Measurements from ENCODE around the gene CFAP91.
A peak's percentile ranks its signal among the peaks of the same experiment; 100 is the strongest.

The CFAP91 gene

GRCh38 chr3:119741657-119742590 is 39.1 kb downstream of the CFAP91 start:
- no peak for TF ChIP-seq CTCF (IDR thresholded peaks at IDR 0.05)
- H3K4me1 Mint-ChIP-seq: no peaks in the 10 kb centered on the region
- no peaks in the 10 kb centered on the region for H3K9me3 Mint-ChIP-seq
- DNase-seq: no peak
- H3K27ac Mint-ChIP-seq: peak overlapping the region; percentile 13
- no peaks in the 10 kb centered on the region for H3K27me3 Mint-ChIP-seq (ENCODE audit: low read depth, poor library complexity)
- H3K4me3 Mint-ChIP-seq: no peak overlapping the region
- H3K36me3 Mint-ChIP-seq (ENCODE audit: low read depth): peaks cover 68% of the 10 kb centered on the region

- no peak overlapping the region for H3K4me3 Mint-ChIP-seq
- H3K27me3 Mint-ChIP-seq (ENCODE audit: low read depth, poor library complexity): no peaks in the 10 kb centered on the region
- no peak overlapping the region for H3K27ac Mint-ChIP-seq
- H3K9me3 Mint-ChIP-seq: no peaks in the 10 kb centered on the region
- TF ChIP-seq CTCF (IDR thresholded peaks at IDR 0.05): no peak
- no peak for DNase-seq
- H3K36me3 Mint-ChIP-seq (ENCODE audit: low read depth): peaks cover 72% of the 10 kb centered on the region
- H3K4me1 Mint-ChIP-seq: no peaks in the 10 kb centered on the region
Observed at GRCh38 chr3:119743921-119744320, 41.1 kb downstream of the CFAP91 start.

- H3K36me3 Mint-ChIP-seq (ENCODE audit: low read depth): peaks cover 80% of the 10 kb centered on the region
- H3K27me3 Mint-ChIP-seq (ENCODE audit: low read depth, poor library complexity): no peaks in the 10 kb centered on the region
- H3K9me3 Mint-ChIP-seq: no peaks in the 10 kb centered on the region
- H3K4me3 Mint-ChIP-seq: no peak overlapping the region
- TF ChIP-seq CTCF (IDR thresholded peaks at IDR 0.05): no peak
- no peak overlapping the region for H3K27ac Mint-ChIP-seq
- DNase-seq: no peak
- H3K4me1 Mint-ChIP-seq: no peaks in the 10 kb centered on the region
Observed at GRCh38 chr3:119745942-119746341, 43.1 kb downstream of the CFAP91 start.

- Mint-ChIP-seq H3K9me3 (no peaks in the 10 kb centered on the region), H3K4me3 (no peak overlapping the region), H3K36me3 (ENCODE audit: low read depth) (peaks cover 80% of the 10 kb centered on the region), H3K27ac (no peak overlapping the region), H3K27me3 (ENCODE audit: low read depth, poor library complexity) (no peaks in the 10 kb centered on the region), H3K4me1 (no peaks in the 10 kb centered on the region)
- TF ChIP-seq CTCF (IDR thresholded peaks at IDR 0.05): no peak
- DNase-seq: no peak
Observed at GRCh38 chr3:119746423-119746822, 43.6 kb downstream of the CFAP91 start.

GRCh38 chr3:119747357-119747756 is 44.5 kb downstream of the CFAP91 start:
- H3K36me3 Mint-ChIP-seq (ENCODE audit: low read depth): peaks cover 83% of the 10 kb centered on the region
- no peak for DNase-seq
- no peaks in the 10 kb centered on the region for H3K4me1 Mint-ChIP-seq
- no peak overlapping the region for H3K4me3 Mint-ChIP-seq
- H3K27ac Mint-ChIP-seq: no peak overlapping the region
- TF ChIP-seq CTCF (IDR thresholded peaks at IDR 0.05): no peak
- no peaks in the 10 kb centered on the region for H3K27me3 Mint-ChIP-seq (ENCODE audit: low read depth, poor library complexity)
- H3K9me3 Mint-ChIP-seq: no peaks in the 10 kb centered on the region

DNA sequence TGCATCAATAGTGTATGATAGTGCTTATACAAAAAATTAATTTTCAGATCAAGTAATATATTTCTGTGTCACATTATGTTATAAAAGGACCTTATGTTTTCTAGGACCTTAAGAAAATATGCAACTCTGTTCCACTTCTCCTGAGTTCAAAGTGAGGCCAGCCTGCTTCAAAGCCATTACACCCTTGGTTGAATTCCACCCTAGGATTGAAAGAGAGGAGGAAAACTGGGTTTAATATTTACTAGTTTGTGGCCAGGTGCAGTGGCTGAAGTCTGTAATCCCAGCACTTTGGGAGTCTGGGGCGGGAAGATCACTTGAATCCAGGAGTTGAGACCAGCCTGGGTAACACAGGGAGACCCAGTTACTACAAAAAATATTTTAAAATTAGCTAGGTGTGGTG is 46.2 kb downstream of the CFAP91 start:
- Mint-ChIP-seq H3K4me3 (no peak overlapping the region), H3K27ac (no peak overlapping the region), H3K4me1 (no peaks in the 10 kb centered on the region), H3K9me3 (peaks cover 10% of the 10 kb centered on the region), H3K27me3 (ENCODE audit: low read depth, poor library complexity) (no peaks in the 10 kb centered on the region), H3K36me3 (ENCODE audit: low read depth) (peaks cover 90% of the 10 kb centered on the region)
- TF ChIP-seq CTCF (IDR thresholded peaks at IDR 0.05): no peak
- DNase-seq: no peak
